Melanocyte of skin (primary cell): ENCODE measurements around the gene PROKR1. TPM values are rescaled to one million over a fixed set of nuclear protein-coding genes. Genes with fewer than 3 reads are reported as not detected.

ENCODE experiments used
- total RNA-seq, 2 donors: library from RNA; depleted of rRNA; stranded (reverse); fragments of >200 nt; gene quantifications; 2 replicates each; pipeline ENCODE4 v1.2.3, GENCODE V29; 2012

PROKR1 gene
- under 1 TPM in 1 of 2 donors, not detected in 1; under 0.01 TPM for total RNA-seq

GRCh38 chr2:68643011-68643873, at the start of gene PROKR1:
Gene PROKR1, plus strand, starts transcription at chr2:68643579. Its CDS starts 2,243 bp downstream, at chr2:68645822.

Other genes with a start within 250 kb of the PROKR1 start
- gene FBXO48, start 176.3 kb upstream of the PROKR1 start, total RNA-seq, result 1 to 10 TPM in 1 of 2 donors, under 1 TPM in 1; 0.67 to 1.4 TPM
- gene APLF, start 176.0 kb upstream of the PROKR1 start, total RNA-seq, result 1 to 10 TPM; 3.0 to 5.2 TPM
- gene ARHGAP25, start 91.2 kb downstream of the PROKR1 start, total RNA-seq, result under 1 TPM; 0.34 to 0.67 TPM
- gene BMP10, start 227.8 kb downstream of the PROKR1 start, total RNA-seq, result not detected